Left cardiac atrium (tissue), 4 donors: ENCODE results near the gene ATL1. TPM values are rescaled to one million over a fixed set of nuclear protein-coding genes. Genes with fewer than 3 reads are reported as not detected.

ENCODE experiments used
- ATAC-seq, 2 donors: fragments of 200-7000 bp; cut with Tn5 transposase; one replicate each; pipeline ENCODE4 v1.9.1; 2020; ENCODE audit warnings: mild to moderate bottlenecking in 2 of 2, moderate library complexity in 2 of 2
- DNase-seq: peaks from one replicate; pipeline ENCODE4 v3.0.0-alpha.2; 2020
- intact Hi-C, 2 donors: fragments of 100-400 bp; cut with DNase I; formaldehyde crosslinking; loops; one replicate each; pipeline versions ENCODE4 v1.14.1 to v1.15.1; 2022 to 2023
- total RNA-seq, 2 donors: library from RNA; stranded (reverse); fragmentation: NEBNext Ultra II Directional; extraction: Animal tissue kit (Norgen Biotek cat#: 25700); gene quantifications; one replicate each; pipeline ENCODE4 v1.2.1, GENCODE V29; 2021
- donor health status: DM: no; HTN: yes; CAD: no.
- donor health status: DM: no; HTN: yes; CAD: no; lungs with severe emphysema.
- donor health status: DM: yes; HTN: yes; CAD: no.
- donor health status: Dilated cardiomyopathy.

The ATL1 gene
- total RNA-seq, 2 donors from 2014 or later = 1.7 TPM

DNA sequence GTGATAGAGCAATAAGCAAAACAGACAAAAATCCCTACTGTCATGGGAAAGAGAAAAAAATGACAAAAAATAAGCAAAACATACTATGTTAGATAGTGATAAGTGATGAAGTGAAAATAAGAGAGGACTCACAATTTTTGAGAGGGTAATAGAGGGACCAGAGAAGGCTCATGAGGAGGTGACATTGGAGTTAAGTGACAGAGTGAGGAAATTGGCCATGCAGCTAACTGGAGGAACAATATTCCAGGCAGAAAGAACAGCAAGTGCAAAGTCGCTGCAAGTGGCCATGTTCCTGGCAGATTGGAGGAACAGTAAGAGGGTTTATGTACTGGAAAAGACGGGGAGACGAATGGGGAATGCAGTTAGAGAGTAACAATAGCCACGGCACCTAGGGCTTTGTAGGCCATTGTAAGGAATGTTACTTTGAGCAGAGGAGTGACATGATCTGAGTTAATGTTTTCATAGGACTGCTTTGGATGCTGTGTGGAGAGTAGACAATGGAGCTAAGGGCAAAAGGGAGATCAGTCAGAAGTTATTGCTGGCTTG lies 109.6 kb downstream of the ATL1 start:
- no peak for ATAC-seq
- no peak for DNase-seq
- intact Hi-C loops = no loop called here

- DNase-seq = no peak
- no peak for ATAC-seq
- intact Hi-C loops = no loop called here
Observed at GRCh38 chr14:50670196-50670865, 110.4 kb downstream of the ATL1 start.

DNA sequence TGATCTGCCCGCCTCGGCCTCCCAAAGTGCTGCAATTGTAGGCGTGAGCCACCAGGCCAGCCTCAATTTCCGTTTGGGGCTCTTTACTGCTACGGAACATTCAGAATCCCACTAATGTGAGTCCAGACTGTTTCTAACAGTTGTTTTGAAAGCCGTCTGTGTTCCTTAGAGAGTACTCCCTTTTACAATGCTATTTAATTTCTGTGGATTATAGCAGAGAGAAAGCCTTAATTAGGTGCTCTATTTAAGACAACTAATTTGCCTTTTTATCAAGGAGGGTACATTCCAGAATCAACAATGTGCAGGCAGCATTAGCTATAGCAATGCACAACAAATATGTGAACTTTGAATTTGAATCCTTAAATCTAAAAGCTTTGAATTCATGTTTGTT lies 110.9 kb downstream of the ATL1 start:
- intact Hi-C loops = no loop called here

DNA sequence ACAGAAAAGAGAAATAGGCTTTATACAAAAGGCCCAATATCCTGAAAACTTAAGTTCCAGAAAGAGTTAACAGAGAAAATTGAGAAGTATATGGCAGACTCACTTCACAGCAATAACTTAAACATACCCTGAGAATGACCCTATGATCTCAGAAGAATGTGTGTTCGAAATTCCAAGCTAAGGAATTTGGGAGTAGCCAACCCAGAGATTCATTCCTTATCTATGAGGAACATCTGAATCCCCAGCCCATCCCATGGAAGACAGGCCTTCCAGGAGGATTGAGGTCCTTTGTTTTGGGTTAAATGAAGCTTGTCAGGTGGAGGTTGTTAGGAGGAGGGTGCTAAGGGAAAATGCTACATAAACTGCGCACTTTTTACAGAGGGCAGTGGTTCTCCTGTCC lies 115.7 kb downstream of the ATL1 start:
- DNase-seq = no peak
- intact Hi-C loops = no loop called here

More for the DNA sequence above, 110.9 kb downstream of the ATL1 start:
- DNase-seq (no peak), ATAC-seq (no peak)

GRCh38 chr14:50676814-50677516 lies 117.0 kb downstream of the ATL1 start:
- no peak for ATAC-seq
- intact Hi-C loops = no loop called here
- DNase-seq = no peak

More for the DNA sequence above, 115.7 kb downstream of the ATL1 start:
- no peak for ATAC-seq

DNA sequence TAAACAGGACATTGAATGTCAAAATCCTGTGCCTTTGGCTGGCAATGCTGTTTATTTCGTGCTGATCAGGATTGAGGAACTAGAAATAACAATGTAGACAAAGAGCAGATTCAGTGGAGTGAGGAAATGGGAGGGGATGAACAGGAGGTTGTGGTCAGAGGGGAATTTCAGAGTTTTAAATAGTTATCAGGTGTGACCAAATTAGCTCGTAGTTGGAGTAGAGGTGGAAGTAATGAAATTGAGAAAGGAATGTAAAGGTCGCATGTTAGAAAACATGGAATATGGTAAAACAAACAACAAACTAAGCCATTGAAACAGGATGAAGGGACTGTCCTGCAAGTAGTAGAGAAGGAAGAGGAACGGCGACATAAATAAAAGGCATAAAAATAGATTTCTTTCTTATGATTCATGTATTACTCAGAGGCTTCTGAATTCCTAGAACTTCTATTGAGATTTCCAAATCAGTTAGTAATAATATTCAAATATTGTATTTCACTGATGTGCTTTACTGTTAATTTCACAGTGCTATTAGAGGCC lies 117.7 kb downstream of the ATL1 start:
- intact Hi-C loops = no loop called here
- DNase-seq (no peak), ATAC-seq (peak in 1 of 2 donors; percentile 49)

DNA sequence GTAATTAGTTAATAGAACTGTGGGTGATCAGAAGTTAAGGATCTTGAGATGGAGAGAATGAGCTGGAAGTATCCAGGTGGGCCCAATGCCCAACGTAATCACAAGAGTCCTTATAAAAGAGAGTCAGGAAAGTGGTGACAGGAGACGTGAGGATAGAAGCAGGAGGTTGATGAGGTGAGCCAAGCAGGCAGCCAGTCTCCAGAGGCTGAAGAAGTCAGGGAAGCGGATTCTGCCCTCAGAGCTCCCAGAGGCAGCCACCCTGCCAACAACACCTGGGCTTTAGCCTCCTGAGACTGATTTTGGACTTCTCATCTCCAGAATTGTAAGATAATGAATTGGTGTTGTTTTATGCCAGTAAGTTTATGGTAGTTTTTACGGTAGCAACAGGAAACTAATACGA lies 118.2 kb downstream of the ATL1 start:
- ATAC-seq (no peak), DNase-seq (no peak)
- intact Hi-C loops = no loop called here

DNA sequence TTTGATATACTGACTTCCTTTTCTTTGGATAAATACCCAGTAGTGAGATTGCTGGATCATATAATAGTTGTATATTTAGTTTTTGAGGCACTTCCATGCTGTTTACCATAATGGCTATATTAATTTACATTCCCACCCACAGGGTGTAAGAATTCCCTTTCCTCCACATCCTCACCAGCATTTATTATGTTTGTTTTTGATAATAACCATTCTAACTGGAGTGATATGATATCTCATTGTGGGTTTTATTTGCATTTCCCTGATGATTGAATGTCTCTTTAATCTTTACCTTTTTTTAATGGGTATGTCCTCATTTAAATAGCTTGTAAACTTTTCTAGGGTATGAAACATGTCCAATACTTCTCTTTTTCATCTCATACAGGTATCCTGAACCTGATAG lies 119.7 kb downstream of the ATL1 start:
- intact Hi-C loops = no loop called here
- ATAC-seq (no peak), DNase-seq (no peak)

Other genes with a start within 250 kb of the ATL1 start
- gene L2HGDH, start 247.9 kb upstream of the ATL1 start, total RNA-seq = 1 to 10 TPM; 8.8 to 9.2 TPM
- gene DMAC2L, start 247.8 kb upstream of the ATL1 start, total RNA-seq = 10 to 100 TPM; 14.4 to 20.2 TPM
- gene CDKL1, start 163.3 kb upstream of the ATL1 start, total RNA-seq = 1 to 10 TPM; 2.9 to 3.0 TPM
- 10 to 100 TPM; 17.6 to 25.3 TPM for gene MAP4K5, start 27.6 kb upstream of the ATL1 start, total RNA-seq
- gene SAV1, start 108.2 kb downstream of the ATL1 start, total RNA-seq = 10 to 100 TPM; 23.4 to 27.0 TPM